ENCODE measurements around the gene ALKBH3. TPM values are rescaled to one million over a fixed set of nuclear protein-coding genes. Genes with fewer than 3 reads are reported as not detected.

ALKBH3 gene
- total RNA-seq, 1 experiment from 2014 or later = 13.3 TPM

- TF ChIP-seq RELA (CRISPR knock-in tag; IDR thresholded peaks at IDR 0.05; ENCODE audit: borderline replicate concordance) (no peak), MXD4 (CRISPR knock-in tag; IDR thresholded peaks at IDR 0.05; ENCODE audit: borderline replicate concordance) (no peak), TCF7 (CRISPR knock-in tag; IDR thresholded peaks at IDR 0.05; ENCODE audit: low read depth) (no peak), PREB (CRISPR knock-in tag; IDR thresholded peaks at IDR 0.05; ENCODE audit: borderline replicate concordance) (no peak), FOXK1 (CRISPR knock-in tag; IDR thresholded peaks at IDR 0.05) (no peak)
Observed at GRCh38 chr11:43833657-43834073, 47.0 kb upstream of the ALKBH3 start (continued).

GRCh38 chr11:43834286-43834685 lies 46.3 kb upstream of the ALKBH3 start:
- ChIA-PET POLR2A (no interaction called here), CTCF (no interaction called here)
- Mint-ChIP-seq H3K9me3 (no peaks in the 10 kb centered on the region), H3K4me1 (no peaks in the 10 kb centered on the region), H3K27me3 (ENCODE audit: low read depth) (no peaks in the 10 kb centered on the region), H3K36me3 (peaks cover 27% of the 10 kb centered on the region), H3K4me3 (no peak overlapping the region), H3K27ac (no peak overlapping the region)
- TF ChIP-seq NFYB (CRISPR knock-in tag; conservative IDR thresholded peaks at IDR 0.05; ENCODE audit: low read depth) = no peak
- TF ChIP-seq SMAD3 (CRISPR knock-in tag; IDR thresholded peaks at IDR 0.05; ENCODE audit: borderline replicate concordance) = no peak
- no peak for TF ChIP-seq USF2 (CRISPR knock-in tag; IDR thresholded peaks at IDR 0.05)
- no peak for TF ChIP-seq MLX (CRISPR knock-in tag; IDR thresholded peaks at IDR 0.05)
- no peak for TF ChIP-seq ZNF219 (CRISPR knock-in tag; IDR thresholded peaks at IDR 0.05; ENCODE audit: borderline replicate concordance)
- TF ChIP-seq ZNF138 (CRISPR knock-in tag; conservative IDR thresholded peaks at IDR 0.05) = no peak
- no peak for TF ChIP-seq AR (CRISPR knock-in tag; IDR thresholded peaks at IDR 0.05)
- TF ChIP-seq ZNF512 (CRISPR knock-in tag; IDR thresholded peaks at IDR 0.05; ENCODE audit: borderline replicate concordance) = no peak
- no peak for TF ChIP-seq IRF2 (CRISPR knock-in tag; IDR thresholded peaks at IDR 0.05; ENCODE audit: borderline replicate concordance, low read depth)
- TF ChIP-seq KAT7 (CRISPR knock-in tag; IDR thresholded peaks at IDR 0.05; ENCODE audit: borderline replicate concordance) = no peak
- TF ChIP-seq ZNF263 (CRISPR knock-in tag; IDR thresholded peaks at IDR 0.05; ENCODE audit: low read depth) = no peak
- no peak for TF ChIP-seq FOXP1 (CRISPR knock-in tag; IDR thresholded peaks at IDR 0.05; ENCODE audit: borderline replicate concordance)
- no peak for TF ChIP-seq EMX1 (CRISPR knock-in tag; IDR thresholded peaks at IDR 0.05)
- no peak for TF ChIP-seq OVOL2 (CRISPR knock-in tag; IDR thresholded peaks at IDR 0.05; ENCODE audit: borderline replicate concordance)
- TF ChIP-seq NFATC4 (CRISPR knock-in tag; IDR thresholded peaks at IDR 0.05) = no peak
- TF ChIP-seq TEAD4 (CRISPR knock-in tag; IDR thresholded peaks at IDR 0.05) = no peak
- no peak for TF ChIP-seq CDX4 (CRISPR knock-in tag; IDR thresholded peaks at IDR 0.05; ENCODE audit: borderline replicate concordance)
- DNase-seq (ENCODE audit: low spot score) (no peak), ATAC-seq (no peak)

Measured in WTC11 (cell line).